Erythroblast (primary cell): ENCODE data around the gene PSAT1.
"Not testable (repeated sequence)": the region's sequence is repeated elsewhere in the genome, so short reads cannot be mapped to it uniquely, and the experiment has no call there.

Experiments
- DNase-seq, 2 experiments: peaks; one replicate each; lab custom pipeline; 2025; lab: John Stamatoyannopoulos, UW
- GATA1 ChIP-seq: IDR thresholded peaks from 2 replicates; pipeline ENCODE4 v1.6.1; 2011; ENCODE audit warnings: low read depth, mild to moderate bottlenecking, control low read depth, low read length, moderate library complexity
- POLR2A ChIP-seq: IDR thresholded peaks from 2 replicates; pipeline ENCODE4 v1.6.1; 2011; ENCODE audit warnings: mild to moderate bottlenecking, low read length

PSAT1 gene

DNA sequence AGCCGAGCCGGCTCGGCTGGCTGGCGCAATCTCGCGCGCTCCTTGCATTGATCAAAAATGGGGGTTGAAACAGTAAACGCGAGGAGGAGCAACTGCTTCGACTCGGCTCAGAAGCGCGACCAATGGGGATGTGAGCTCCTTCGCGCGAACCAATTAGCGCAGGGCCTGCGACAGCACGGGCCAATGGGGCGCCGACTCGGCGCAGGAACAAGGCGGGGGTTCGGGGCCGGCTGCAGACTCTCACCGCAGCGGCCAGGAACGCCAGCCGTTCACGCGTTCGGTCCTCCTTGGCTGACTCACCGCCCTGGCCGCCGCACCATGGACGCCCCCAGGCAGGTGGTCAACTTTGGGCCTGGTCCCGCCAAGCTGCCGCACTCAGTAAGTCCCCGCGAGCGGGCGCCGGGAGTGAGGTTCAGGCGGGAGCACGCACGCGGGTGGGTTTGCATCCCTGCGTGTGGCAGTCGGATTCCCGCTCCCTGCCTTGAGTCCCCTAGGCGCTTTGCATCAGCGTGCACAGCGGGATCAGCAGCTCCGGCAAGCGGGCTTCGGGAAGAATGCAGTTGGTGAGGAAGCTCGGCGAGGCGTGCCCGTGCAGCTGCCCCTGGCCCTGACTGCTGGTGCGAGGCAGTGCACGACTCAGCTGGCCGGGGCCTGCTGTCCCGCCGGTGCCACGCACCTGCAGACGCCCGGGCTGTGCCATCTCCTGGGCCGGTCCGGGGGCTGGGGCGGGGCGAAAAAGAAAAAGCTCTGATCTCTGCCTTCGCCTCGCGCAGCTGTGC, at the start of gene PSAT1:
Gene PSAT1 (plus strand): TSS at position 233 of the 779 bp plus-strand sequence. CDS start 86 bp downstream, at position 319.
- peak; percentile 96 to 97 for DNase-seq
- TF ChIP-seq GATA1 (no peak), POLR2A (peak; percentile 73)

DNA sequence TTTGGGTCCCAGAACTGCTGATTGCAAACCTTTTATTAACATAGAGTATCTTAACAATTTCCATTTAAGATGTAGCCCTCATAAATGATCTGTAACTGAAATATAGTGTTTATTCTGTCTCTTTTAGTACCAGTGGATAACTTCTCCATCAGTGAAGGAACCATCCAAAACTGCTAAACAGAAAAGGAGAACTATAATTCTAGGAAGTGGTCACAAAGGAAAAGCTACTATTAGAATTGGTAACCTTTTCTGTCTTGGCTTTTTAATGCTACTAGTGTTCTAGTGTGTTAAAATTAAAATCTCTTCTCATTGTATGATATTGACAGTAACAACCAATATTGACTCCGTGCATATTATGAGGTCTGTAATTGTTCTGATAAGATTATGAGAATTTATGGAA, 48.3 kb upstream of the PSAT1 start:
- TF ChIP-seq GATA1 (no peak), POLR2A (no peak)
- DNase-seq: no peak

DNA sequence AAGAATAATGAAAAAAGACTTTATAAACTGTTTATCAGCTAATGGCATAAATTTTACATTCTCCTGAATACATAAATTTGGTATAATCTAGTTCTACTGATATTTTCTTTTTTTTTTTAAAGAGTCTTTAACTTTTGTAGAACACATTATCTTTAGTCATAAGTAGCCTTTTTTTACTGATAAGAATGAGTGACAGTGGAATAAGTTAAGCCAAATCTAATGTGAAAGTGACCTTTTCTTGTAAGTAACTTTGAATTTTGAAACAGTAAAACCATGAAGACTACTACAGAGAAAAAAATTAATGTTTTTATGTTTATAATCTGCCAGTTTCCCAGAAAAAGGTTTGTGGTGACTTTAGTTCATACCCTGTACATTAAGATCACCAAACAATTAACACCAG, 47.4 kb upstream of the PSAT1 start:
- TF ChIP-seq GATA1: no peak
- TF ChIP-seq POLR2A: no peak
- peak; percentile 33 to 63 for DNase-seq

DNA sequence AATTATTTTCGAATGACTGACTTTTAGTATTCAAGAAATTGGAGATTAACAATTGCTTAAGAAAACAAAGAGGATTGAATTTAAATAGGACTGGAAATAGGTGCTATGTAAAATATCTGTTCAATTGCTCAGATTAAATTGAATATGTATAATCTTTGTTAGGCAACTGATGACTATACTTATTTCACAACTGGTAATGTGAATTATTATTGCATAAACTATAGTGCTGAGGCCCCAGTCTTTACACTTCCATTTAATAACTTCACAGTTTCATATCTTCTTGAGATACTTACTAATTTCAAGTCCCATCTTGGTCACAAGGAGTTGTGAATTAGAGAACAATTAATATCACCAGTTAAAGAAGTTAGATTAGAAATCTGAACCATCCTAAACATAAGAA, 44.3 kb upstream of the PSAT1 start:
- TF ChIP-seq POLR2A (no peak), GATA1 (no peak)
- DNase-seq: no peak

DNA sequence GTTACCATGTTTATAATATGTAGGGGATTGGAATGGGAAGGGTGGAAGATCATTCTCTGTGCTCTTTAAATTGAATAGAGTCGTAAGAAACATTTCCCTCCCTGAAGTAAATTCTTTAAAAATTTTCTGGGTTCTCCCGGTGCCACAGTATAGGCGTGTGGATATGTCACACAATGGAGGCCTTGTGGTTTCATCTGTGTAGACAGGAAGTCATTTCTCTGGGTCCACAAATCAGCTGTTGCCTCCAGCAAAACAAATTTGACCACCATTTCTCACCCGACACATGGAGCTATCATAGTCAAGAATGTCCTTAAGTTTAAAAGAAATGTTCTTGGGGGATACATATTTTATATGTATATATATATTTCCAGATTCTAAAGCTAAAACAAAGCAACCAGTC, 43.6 kb upstream of the PSAT1 start:
- DNase-seq: no peak
- no peak for TF ChIP-seq POLR2A
- TF ChIP-seq GATA1: no peak

DNA sequence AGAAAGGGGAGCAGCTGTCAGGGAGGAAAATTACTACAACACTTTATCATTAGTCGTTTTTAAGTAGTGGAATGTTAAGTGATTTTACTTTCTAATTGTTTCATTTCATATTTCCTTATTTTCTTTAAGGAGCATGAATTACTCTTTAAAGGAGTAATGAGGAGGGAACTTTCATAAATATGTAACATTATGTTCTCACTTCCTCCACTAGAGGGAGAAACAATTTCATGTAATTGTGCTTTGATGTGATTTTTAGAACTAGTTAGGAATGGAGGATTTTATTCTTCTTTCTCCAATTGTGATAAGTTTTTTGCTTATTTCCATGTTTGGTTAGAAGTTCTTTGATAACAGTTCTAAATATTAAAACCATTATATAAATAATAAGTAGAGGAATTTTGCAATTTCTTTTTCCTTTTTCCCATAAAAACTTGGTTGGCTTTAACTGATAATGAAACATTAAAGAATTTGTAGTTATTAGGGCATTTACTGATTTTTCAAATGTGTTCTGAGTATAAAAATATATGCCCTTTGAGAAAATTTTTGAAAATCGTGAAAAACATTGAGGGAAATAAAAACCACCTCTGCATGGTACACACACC, 35.4 kb upstream of the PSAT1 start:
- TF ChIP-seq GATA1: no peak
- TF ChIP-seq POLR2A: no peak
- DNase-seq: peak; percentile 30 to 59

DNA sequence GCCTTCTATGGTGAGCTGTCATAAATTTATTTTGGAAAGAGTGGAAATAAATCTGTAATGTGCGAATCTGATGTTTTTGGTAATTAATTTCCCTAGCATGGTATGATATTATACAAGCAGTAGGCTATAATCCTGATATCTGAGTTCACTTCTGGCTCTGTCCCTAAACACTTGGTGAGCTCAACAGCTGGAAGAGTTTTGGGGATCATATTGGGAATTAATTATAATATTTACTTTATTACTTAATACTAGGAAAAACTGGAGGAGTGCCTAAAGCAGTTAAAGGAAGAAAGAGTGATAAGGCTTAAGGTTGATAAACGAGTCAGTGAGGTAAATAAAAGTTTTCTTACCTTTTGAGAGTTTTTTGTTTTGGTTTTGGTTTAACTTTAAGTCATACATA, 34.3 kb upstream of the PSAT1 start:
- TF ChIP-seq GATA1 (no peak), POLR2A (no peak)
- DNase-seq: no peak

DNA sequence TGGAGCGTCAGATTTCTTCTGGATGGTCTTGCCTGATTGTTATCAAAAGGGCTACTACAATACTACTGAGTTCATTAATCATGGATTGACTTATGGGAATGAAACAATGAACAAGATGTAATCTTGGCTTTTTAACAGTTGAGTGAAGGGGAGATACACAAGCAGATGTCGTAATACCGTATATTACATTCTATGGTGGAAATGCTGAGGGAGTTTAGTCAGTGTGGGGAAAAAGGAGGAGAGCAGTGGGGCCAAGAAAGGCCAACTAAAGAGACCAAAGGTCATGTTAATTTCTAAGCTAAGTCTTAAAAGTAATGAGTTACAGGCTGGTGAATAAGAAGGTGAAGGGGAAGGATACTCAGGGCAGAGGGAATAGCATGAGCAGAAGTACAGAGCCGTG, 29.0 kb upstream of the PSAT1 start:
- no peak for DNase-seq
- TF ChIP-seq GATA1 (no peak), POLR2A (no peak)

DNA sequence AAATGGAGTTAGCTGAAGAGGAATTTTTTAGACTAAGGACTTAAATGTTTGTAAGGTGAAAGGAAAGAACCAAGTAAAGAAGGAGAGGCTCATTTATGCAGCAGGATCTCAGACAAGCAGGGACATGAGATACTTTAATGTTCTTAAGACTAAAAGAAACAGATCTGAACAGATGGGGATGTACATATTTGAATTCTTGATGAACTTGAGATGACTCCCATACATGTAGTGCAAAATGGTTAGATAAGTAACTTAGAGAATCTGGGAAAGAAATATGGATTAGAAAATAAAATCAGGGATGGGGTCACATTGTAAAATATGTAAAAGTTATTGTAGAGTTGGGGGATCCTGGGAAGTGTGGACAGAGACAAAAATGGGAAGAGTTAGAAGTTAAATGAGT, 27.1 kb upstream of the PSAT1 start:
- no peak for TF ChIP-seq POLR2A

DNA sequence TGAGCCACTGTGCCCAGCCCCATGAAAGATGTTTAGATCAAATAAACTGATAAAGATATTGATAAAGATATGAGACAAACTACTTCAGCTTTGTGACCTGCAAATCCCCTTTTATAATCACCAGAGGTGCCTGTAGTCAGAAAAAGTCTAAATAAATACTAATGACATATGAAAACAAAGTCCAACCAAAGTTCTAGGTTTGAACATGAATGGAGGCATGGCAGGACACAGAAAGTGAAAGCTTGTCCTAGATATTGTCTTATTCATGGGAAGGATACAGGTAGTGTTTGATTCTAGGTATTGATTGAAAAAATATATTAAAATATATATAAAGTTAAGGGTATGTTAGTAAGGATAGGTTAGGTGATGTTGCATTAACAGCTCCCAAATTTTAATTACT, 24.6 kb upstream of the PSAT1 start:
- no peak for TF ChIP-seq POLR2A
- no peak for TF ChIP-seq GATA1
- no peak for DNase-seq

More for the DNA sequence above, 27.1 kb upstream of the PSAT1 start:
- no peak for DNase-seq

DNA sequence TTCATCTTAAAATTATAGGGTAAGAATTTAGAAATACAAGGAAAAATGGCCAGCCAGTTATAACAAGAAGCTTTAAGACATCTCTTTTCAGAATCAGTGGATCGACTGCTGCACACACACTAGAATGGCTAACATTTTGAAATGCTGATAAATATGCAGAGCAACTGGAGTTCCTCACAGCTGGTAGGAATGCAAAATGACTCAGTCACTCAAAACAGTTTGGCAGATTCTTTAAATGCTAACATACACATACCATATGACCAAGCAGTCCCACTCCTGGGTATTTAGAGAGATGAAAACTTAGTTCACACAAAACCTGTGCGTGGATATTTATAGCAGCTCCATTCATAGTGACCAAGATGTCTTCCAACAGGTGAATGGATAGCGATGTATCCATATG, 23.2 kb upstream of the PSAT1 start:
- no peak for TF ChIP-seq POLR2A
- TF ChIP-seq GATA1: no peak

DNA sequence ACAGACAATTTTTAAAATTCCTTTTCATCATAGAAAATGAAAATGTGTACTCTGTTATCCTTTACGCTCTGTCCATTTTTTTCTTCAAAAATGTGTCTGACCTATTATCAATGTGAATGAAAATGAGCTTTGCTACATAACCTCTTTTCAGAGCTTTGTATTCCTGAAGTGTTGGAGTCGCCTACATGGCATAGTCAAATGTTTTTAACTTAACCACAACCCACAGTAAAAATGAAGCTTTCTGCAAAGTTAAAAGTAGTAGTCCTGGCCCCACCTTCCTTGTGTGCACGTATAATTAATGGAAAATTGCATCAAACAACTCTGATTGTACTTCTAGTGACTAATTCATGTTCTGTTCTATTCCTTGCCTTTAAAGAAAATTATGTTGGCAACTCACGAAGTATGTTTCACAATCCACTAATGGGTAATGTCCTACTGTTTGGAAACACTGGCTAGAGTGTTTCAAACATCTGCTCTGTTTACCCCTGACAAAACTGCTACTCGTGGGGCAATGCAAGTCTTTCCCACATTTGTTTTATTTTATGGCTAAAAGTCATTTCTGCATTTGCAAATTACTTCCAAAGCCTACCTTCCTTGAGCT, 18.6 kb upstream of the PSAT1 start:
- no peak for DNase-seq
- no peak for TF ChIP-seq POLR2A
- TF ChIP-seq GATA1: no peak

More for the DNA sequence above, 23.2 kb upstream of the PSAT1 start:
- no peak for DNase-seq

DNA sequence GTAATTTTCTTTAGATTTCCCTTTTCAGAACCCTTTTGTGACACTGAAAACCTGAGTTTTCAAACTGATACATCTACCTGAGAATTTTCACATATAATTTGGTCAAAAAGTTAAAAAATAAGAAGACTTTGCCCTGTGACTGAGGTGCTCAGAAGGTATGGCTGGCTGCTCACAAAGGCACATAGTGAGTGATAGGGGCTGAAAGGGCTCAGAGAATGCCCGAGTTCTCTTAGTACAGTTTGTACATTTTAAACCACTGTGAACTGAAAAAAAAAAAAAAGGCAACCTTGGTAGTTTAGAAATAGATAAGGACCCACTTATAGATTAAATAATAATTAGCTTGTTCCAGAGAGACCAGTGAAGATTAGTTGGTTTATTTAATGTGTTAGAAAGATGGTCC, 18.1 kb upstream of the PSAT1 start:
- no peak for DNase-seq
- TF ChIP-seq GATA1: no peak
- no peak for TF ChIP-seq POLR2A

DNA sequence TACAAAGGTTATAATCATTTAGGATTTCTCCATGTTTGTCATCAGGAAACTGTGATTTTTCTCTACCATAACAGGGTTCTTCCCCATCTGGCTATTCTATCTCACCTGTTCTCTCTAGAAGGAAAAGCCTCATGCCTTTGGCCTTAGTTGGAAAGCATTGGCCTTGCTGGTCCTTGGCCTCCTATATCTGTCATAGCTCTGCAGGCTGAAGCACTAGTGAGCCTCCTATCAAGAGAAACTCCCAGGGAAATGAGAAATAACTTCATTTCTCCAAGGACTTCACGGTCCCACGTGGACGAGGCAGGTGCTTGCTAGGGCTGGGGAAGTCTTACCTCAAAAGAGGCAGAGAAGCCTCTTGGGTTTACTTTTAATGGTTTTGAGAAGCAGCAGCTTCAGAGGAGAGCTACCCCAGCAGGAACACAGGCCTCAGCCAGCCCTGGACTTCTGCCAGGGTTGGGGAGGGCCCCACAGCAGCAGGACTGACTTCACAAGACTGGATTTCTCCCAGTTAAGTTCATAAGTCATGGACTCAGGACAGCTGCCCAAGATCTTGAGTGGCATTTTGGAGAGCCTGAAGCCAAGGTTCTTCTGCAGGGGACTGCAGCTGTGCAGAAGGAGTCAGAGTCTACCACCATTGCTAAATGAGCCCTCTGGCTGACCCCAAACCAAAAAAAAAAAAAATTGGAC, 15.8 kb upstream of the PSAT1 start:
- DNase-seq: peak; percentile 20 to 39

DNA sequence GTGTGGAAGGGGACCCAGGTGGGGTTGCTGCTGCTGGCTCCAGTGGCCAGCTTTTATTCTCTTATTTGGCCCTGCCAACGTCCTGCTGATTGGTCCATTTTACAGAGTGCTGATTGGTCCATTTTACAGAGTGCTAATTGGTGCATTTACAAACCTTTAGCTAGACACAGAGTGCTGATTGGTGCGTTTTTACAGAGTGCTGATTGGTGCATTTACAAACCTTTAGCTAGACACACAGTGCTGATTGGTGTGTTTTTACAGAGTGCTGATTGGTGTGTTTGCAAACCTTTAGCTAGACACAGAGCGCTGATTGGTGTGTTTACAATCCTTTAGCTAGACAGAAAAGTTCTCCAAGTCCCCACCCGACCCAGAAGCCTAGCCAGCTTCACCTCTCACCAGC, 12.7 kb upstream of the PSAT1 start:
- DNase-seq: not testable (repeated sequence)

More for the DNA sequence above, 15.8 kb upstream of the PSAT1 start:
- TF ChIP-seq GATA1: no peak
- TF ChIP-seq POLR2A: no peak
